Activated CD4-positive, alpha-beta T cell treated with anti-CD3 and anti-CD28 coated beads for 24 hours (primary cell): ENCODE results near the gene PPP1R12B.
"Not testable (repeated sequence)": the region's sequence is repeated elsewhere in the genome, so short reads cannot be mapped to it uniquely, and the experiment has no call there.

Experiments
- DNase-seq, 2 donors: peaks; one replicate each; pipeline ENCODE4 v3.0.0-alpha.2; 2020; ENCODE audit warnings: low read depth in 2 of 2

The PPP1R12B gene

GRCh38 chr1:202439308-202439707 is 90.8 kb downstream of the PPP1R12B start:
- no peak for DNase-seq

DNA sequence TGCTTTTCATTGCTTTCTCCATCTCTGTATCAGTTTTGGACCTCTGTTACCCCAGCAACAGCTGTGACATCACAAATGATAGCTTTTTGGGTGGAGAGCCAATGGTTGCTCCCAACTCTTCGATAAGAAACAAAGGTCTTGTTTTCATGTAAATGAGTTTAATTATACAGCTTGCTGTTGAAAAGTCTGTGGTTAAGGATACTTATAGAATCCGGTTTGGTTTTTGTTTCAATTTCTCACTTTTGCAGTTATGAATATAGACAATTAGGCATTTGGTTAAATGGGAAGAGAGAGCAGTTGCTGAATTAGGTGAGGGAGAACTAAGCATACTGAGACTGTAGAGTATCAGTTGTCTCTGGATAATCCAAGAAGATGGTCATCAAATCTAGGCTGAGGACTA is 99.6 kb downstream of the PPP1R12B start:
- DNase-seq = not testable (repeated sequence)

DNA sequence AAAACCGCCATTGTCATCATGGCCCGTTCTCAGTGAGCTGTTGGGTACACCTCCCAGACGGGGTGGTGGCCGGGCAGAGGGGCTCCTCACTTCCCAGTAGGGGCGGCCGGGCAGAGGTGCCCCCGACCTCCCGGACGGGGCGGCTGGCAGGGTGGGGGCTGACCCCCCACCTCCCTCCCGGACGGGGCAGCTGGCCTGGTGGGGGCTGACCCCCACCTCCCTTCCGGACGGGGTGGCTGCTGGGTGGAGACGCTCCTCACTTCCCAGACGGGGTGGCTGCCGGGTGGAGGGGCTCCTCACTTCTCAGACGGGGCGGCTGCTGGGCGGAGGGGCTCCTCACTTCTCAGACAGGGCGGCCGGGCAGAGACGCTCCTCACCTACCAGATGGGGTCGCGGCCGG is 103.1 kb downstream of the PPP1R12B start:
- not testable (repeated sequence) for DNase-seq

- DNase-seq = no peak
Measured at GRCh38 chr1:202452508-202452907, 104.0 kb downstream of the PPP1R12B start.

GRCh38 chr1:202456372-202457169 is 108.1 kb downstream of the PPP1R12B start:
- DNase-seq = not testable (repeated sequence)

- DNase-seq = not testable (repeated sequence)
Measured at GRCh38 chr1:202458651-202459050, 110.2 kb downstream of the PPP1R12B start.

- DNase-seq = not testable (repeated sequence)
Measured at GRCh38 chr1:202459470-202460142, 111.1 kb downstream of the PPP1R12B start.

- not testable (repeated sequence) for DNase-seq
Measured at GRCh38 chr1:202460143-202460495, 111.6 kb downstream of the PPP1R12B start.

GRCh38 chr1:202462342-202463076 is 114.0 kb downstream of the PPP1R12B start:
- DNase-seq = no peak

DNA sequence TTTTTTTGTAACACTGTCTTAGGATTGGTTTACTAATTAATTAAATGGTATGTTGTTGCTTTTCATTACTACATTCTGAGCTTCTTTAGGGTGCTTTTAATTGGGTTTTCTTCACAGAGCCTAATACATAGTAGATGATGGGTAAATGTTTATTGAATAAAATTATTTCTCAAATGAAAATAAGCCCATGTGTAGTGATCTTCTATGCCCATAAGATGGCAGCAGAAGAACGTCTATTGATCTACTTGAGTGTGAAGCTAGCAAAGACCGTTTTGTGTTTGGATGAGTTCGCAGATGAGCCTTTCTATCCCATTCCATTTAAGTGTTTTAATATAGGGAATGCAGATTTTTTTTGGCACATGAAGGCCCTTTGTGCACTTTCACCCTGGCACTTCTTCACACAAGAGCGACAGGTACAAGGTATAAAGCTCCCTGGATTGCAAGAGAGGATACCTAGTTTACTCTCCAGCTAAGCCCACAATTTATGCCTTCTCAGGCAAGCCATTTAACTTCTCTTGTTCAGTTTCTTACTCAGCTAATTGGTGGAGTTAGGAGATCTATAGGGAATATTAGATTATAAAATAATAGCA is 115.7 kb downstream of the PPP1R12B start:
- DNase-seq = not testable (repeated sequence)

- not testable (repeated sequence) for DNase-seq
Measured at GRCh38 chr1:202465644-202466270, 117.3 kb downstream of the PPP1R12B start.

DNA sequence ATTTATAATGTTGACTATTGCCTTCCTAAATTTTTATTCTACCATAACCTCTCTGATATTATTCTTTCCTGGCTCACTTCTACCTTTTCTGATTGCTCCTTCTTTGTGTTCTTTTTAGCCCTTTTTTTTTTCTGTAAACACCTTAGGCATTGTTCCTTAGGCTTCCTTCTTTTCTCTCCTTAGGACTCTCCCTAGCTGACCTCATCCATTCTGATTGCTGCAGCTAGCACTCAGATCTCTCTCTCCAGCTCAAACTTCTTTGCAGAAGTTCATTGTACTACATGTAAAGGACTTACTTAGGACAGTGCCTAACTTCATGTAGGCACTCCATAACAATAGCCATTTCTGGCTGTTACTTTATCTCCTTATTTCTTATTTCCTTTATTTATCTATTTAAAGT is 117.8 kb downstream of the PPP1R12B start:
- not testable (repeated sequence) for DNase-seq

DNA sequence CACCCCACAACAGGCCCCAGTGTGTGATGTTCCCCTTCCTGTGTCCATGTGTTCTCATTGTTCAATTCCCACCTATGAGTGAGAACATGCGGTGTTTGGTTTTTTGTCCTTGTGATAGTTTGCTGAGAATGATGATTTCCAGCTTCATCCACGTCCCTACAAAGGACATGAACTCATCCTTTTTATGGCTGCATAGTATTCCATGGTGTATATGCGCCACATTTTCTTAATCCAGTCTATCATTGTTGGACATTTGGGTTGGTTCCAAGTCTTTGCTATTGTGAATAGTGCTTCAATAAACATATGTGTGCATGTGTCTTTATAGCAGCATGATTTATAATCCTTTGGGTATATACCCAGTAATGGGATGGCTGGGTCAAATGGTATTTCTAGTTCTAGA is 118.9 kb downstream of the PPP1R12B start:
- DNase-seq = not testable (repeated sequence)

DNA sequence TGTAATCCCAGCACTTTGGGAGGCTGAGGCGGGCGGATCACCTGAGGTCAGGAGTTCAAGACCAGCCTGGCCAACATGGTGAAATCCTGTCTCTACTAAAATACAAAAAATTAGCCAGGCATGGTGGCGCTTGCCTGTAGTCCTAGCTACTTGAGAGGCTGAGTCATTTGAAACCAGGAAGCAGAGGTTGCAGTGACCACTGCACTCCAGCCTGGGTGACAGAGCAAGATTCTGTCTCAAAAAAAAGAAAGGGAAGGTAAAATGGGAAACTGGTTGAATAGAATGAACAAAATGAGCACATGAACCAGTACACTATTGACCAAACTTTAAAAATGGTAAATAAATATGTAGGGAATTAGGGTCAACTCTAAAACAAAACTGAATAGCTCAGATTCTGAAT is 120.2 kb downstream of the PPP1R12B start:
- not testable (repeated sequence) for DNase-seq

GRCh38 chr1:202469123-202469522 is 120.6 kb downstream of the PPP1R12B start:
- DNase-seq = not testable (repeated sequence)

GRCh38 chr1:202471246-202471645 is 122.7 kb downstream of the PPP1R12B start:
- DNase-seq = no peak

- DNase-seq = not testable (repeated sequence)
Measured at GRCh38 chr1:202472347-202473124, 124.0 kb downstream of the PPP1R12B start.

DNA sequence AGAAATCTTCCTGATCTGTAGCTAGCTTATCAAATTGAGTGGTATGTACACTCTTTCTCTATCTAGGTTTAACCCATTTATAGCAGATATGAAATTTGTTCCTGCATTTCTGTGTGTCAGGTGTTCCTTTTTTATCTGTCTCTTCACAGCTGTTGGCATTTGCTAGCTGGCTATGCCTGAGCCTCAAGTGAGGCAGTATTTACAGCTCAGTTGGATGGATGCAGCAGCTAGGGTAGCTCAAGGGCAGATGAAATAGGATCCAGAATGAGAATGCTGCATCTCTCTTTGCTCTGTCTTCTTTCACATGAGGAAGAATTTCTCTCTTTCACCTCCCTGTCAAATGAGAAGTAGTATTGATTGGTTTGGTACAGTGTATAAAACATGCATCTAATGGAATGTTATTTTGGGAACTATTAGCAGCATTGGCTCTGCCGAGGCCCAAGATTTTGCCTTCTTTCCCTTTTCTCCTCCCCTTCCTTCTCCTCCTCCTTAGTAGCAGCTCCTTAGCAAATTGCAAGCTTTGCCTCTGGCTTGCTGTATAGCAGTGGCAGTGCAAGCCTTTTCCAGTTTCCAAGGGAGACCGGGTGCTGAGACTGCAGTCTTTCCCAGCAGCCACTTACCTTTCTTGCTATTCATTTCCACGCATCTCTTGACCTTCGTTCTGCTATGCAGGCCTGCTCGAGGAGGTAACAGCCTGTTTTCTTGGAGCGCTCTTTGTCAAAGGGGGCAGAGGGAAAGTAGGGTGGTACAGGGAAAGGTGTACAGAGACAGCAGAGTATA is 125.0 kb downstream of the PPP1R12B start:
- DNase-seq = not testable (repeated sequence)

DNA sequence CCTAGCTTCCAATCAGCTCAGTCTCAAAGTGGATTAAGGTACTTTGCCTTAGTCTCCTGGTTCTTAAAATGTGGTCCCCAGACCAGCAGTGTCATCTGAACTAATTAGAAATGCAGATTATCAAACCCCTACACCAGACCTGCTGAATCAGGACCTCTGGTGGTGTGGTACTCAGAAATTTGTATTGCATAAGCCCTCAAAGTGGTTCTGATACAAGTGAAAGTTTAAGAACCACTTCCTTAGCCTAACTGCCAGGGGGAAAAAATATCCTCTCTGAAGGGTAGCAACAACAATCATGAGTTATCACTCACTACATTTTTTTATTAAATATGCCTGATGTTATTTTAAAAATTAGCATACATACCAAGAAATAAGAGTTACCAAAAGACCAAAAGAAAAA is 131.2 kb downstream of the PPP1R12B start:
- DNase-seq = not testable (repeated sequence)

- not testable (repeated sequence) for DNase-seq
Measured at GRCh38 chr1:202480640-202481039, 132.1 kb downstream of the PPP1R12B start.
